ENCODE measurements around the gene CETP.

The CETP gene

GRCh38 chr16:56945847-56946527 is 15.8 kb upstream of the CETP start:
- Histone ChIP-seq H3K4me1 (peaks cover 11% of the 10 kb centered on the region), H3K4me2 (ENCODE audit: low read length) (no peak overlapping the region), H2AFZ (no peak overlapping the region), H3K9ac (no peak overlapping the region), H3K79me2 (no peaks in the 10 kb centered on the region), H3K4me3 (ENCODE audit: low read depth, low read length) (no peak overlapping the region), H3K27ac (no peak overlapping the region), H3K36me3 (ENCODE audit: control insufficient read depth, insufficient read depth, low read length) (no peaks in the 10 kb centered on the region), H3K27me3 (ENCODE audit: control insufficient read depth, insufficient read depth, low read length) (no peaks in the 10 kb centered on the region), H3K9me3 (ENCODE audit: control insufficient read depth, low read length) (no peaks in the 10 kb centered on the region)
- TF ChIP-seq CTCF (IDR thresholded peaks at IDR 0.05): no peak

- H3K27me3 ChIP-seq (ENCODE audit: control insufficient read depth, insufficient read depth, low read length): no peaks in the 10 kb centered on the region
- no peak overlapping the region for H3K4me3 ChIP-seq (ENCODE audit: low read depth, low read length)
- no peak for TF ChIP-seq CTCF (IDR thresholded peaks at IDR 0.05)
- H3K9me3 ChIP-seq (ENCODE audit: control insufficient read depth, low read length): no peaks in the 10 kb centered on the region
- H3K79me2 ChIP-seq: no peaks in the 10 kb centered on the region
- peaks cover 11% of the 10 kb centered on the region for H3K4me1 ChIP-seq
- no peaks in the 10 kb centered on the region for H3K36me3 ChIP-seq (ENCODE audit: control insufficient read depth, insufficient read depth, low read length)
- no peak overlapping the region for H2AFZ ChIP-seq
- H3K9ac ChIP-seq: no peak overlapping the region
- no peak overlapping the region for H3K4me2 ChIP-seq (ENCODE audit: low read length)
- no peak overlapping the region for H3K27ac ChIP-seq
These were observed 14.8 kb upstream of the CETP start for GRCh38 chr16:56946767-56947603.

GRCh38 chr16:56947604-56947995 is 14.2 kb upstream of the CETP start:
- Histone ChIP-seq H3K4me2 (ENCODE audit: low read length) (no peak overlapping the region), H3K79me2 (no peaks in the 10 kb centered on the region), H3K9me3 (ENCODE audit: control insufficient read depth, low read length) (no peaks in the 10 kb centered on the region), H3K27ac (no peak overlapping the region), H3K4me1 (peaks cover 6% of the 10 kb centered on the region), H3K4me3 (ENCODE audit: low read depth, low read length) (no peak overlapping the region), H3K9ac (no peak overlapping the region), H3K36me3 (ENCODE audit: control insufficient read depth, insufficient read depth, low read length) (no peaks in the 10 kb centered on the region), H2AFZ (no peak overlapping the region), H3K27me3 (ENCODE audit: control insufficient read depth, insufficient read depth, low read length) (no peaks in the 10 kb centered on the region)
- no peak for TF ChIP-seq CTCF (IDR thresholded peaks at IDR 0.05)

- Histone ChIP-seq H3K9me3 (ENCODE audit: control insufficient read depth, low read length) (no peaks in the 10 kb centered on the region), H3K9ac (no peak overlapping the region), H3K79me2 (no peaks in the 10 kb centered on the region), H3K36me3 (ENCODE audit: control insufficient read depth, insufficient read depth, low read length) (no peaks in the 10 kb centered on the region), H3K4me3 (ENCODE audit: low read depth, low read length) (no peak overlapping the region), H3K4me2 (ENCODE audit: low read length) (no peak overlapping the region), H3K27me3 (ENCODE audit: control insufficient read depth, insufficient read depth, low read length) (no peaks in the 10 kb centered on the region), H3K4me1 (peaks cover 3% of the 10 kb centered on the region), H3K27ac (no peak overlapping the region), H2AFZ (no peak overlapping the region)
- TF ChIP-seq CTCF (IDR thresholded peaks at IDR 0.05): no peak
These were observed 13.5 kb upstream of the CETP start for GRCh38 chr16:56948234-56948633.
